ENCODE data around the gene SHKBP1.

SHKBP1 gene

GRCh38 chr19:40565355-40565754 is 11.3 kb upstream of the SHKBP1 start:
- Histone ChIP-seq H3K27ac (no peak overlapping the region), H3K4me3 (ENCODE audit: low read depth, low read length) (no peak overlapping the region), H3K36me3 (peaks cover 4% of the 10 kb centered on the region), H3K27me3 (ENCODE audit: insufficient read depth, low read depth, severe bottlenecking) (no peaks in the 10 kb centered on the region), H3K9me3 (ENCODE audit: severe bottlenecking) (no peaks in the 10 kb centered on the region)
- no peak for DNase-seq
- no peak for TF ChIP-seq CTCF (IDR thresholded peaks at IDR 0.05; ENCODE audit: low read depth, low read length)

GRCh38 chr19:40565910-40566495 is 10.7 kb upstream of the SHKBP1 start:
- Histone ChIP-seq H3K27ac (no peak overlapping the region), H3K9me3 (ENCODE audit: severe bottlenecking) (no peaks in the 10 kb centered on the region), H3K27me3 (ENCODE audit: insufficient read depth, low read depth, severe bottlenecking) (no peaks in the 10 kb centered on the region), H3K36me3 (no peaks in the 10 kb centered on the region; the same call in none of the 2 replicates), H3K4me3 (ENCODE audit: low read depth, low read length) (no peak overlapping the region)
- TF ChIP-seq CTCF (IDR thresholded peaks at IDR 0.05; ENCODE audit: low read depth, low read length): no peak
- DNase-seq: no peak

- no peak overlapping the region for H3K4me3 ChIP-seq (ENCODE audit: low read depth, low read length)
- TF ChIP-seq CTCF (IDR thresholded peaks at IDR 0.05; ENCODE audit: low read depth, low read length): no peak
These were observed 9.5 kb upstream of the SHKBP1 start for GRCh38 chr19:40567040-40567749.

GRCh38 chr19:40567750-40568494 is 8.8 kb upstream of the SHKBP1 start:
- Histone ChIP-seq H3K27ac (no peak overlapping the region), H3K27me3 (ENCODE audit: insufficient read depth, low read depth, severe bottlenecking) (no peaks in the 10 kb centered on the region), H3K9me3 (ENCODE audit: severe bottlenecking) (no peaks in the 10 kb centered on the region), H3K36me3 (no peaks in the 10 kb centered on the region), H3K4me3 (ENCODE audit: low read depth, low read length) (no peak overlapping the region)
- TF ChIP-seq CTCF (IDR thresholded peaks at IDR 0.05; ENCODE audit: low read depth, low read length): no peak
- no peak for DNase-seq

More at GRCh38 chr19:40567040-40567749, 9.5 kb upstream of the SHKBP1 start:
- Histone ChIP-seq H3K9me3 (ENCODE audit: severe bottlenecking) (no peaks in the 10 kb centered on the region), H3K27ac (no peak overlapping the region), H3K27me3 (ENCODE audit: insufficient read depth, low read depth, severe bottlenecking) (no peaks in the 10 kb centered on the region), H3K36me3 (no peaks in the 10 kb centered on the region)
- no peak for DNase-seq

GRCh38 chr19:40570313-40571004 is 6.2 kb upstream of the SHKBP1 start:
- no peaks in the 10 kb centered on the region for H3K9me3 ChIP-seq (ENCODE audit: severe bottlenecking)
- H3K27ac ChIP-seq: peak overlapping the region; percentile 30; the same call in 1 of the 2 replicates
- peak overlapping the region; percentile 37 for H3K4me3 ChIP-seq (ENCODE audit: low read depth, low read length)
- peak; percentile 99 for DNase-seq
- H3K36me3 ChIP-seq: no peaks in the 10 kb centered on the region
- no peaks in the 10 kb centered on the region for H3K27me3 ChIP-seq (ENCODE audit: insufficient read depth, low read depth, severe bottlenecking)
- TF ChIP-seq CTCF (IDR thresholded peaks at IDR 0.05; ENCODE audit: low read depth, low read length): 0 out of 2 replicates have a peak, but pooled peaks have one; percentile 23

All from WERI-Rb-1 (cell line).